ENCODE data around the gene RMND5A.
A peak's percentile ranks its signal among the peaks of the same experiment; 100 is the strongest.
"Not testable (repeated sequence)": the region's sequence is repeated elsewhere in the genome, so short reads cannot be mapped to it uniquely, and the experiment has no call there.

Gene RMND5A

DNA sequence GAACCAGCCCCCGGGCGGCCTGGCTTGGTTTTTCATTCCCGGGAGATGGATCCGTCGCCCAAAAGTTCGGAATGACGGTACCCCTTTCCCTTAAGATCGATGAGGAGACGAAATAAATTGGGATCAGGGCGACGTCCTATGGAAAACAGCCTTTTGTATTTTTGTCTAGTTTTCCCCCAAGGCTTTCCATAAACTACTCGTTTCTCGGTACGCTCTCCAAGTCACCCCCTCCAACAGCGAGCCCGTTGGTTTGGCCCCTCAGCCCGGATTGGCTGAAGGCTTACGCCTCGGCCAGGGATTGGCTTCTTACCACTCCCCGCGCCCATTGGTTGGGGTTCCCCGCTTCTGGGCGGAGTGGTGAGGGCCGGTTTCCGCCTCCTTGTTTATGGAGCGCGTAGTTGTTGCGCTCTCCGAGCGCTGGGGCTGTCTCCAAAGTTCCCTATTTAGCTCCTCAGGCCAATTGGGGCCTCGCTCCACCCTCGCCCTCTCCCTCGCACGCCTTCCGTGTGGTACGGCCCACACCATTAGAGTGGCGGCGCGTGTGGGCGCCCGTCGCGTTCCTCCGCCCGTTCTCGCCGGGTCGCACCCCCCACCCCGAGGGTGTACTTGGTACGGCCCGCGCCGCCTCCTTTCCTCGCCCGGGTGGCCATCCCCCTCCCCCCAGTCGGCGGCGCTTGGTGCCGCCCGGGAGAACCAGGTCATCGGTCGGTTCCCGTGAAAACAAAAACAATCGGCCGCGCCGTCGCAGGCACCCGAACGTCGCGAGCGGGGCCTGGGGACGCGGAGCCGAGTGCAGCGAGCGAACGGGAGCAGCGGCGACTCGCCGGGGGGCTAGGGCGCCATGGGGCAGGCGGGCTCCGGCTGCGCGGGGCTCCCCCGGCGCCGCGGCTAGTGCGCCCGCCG is at the start of gene RMND5A:
TSS of gene RMND5A (plus strand) at position 655 of the 903 bp plus-strand sequence. CDS start 377 bp downstream, outside the sequence.
- peak; percentile 27 for TF ChIP-seq POLR2A (IDR thresholded peaks at IDR 0.05; ENCODE audit: low read depth, low read length)
- peak; percentile 75 for FAIRE-seq
- DNase-seq (ENCODE audit: insufficient read length, low spot score): not testable (repeated sequence)

- FAIRE-seq (no peak), DNase-seq (ENCODE audit: insufficient read length, low spot score) (no peak)
- no peak for TF ChIP-seq POLR2A (IDR thresholded peaks at IDR 0.05; ENCODE audit: low read depth, low read length)
Measured at GRCh38 chr2:86671337-86671981, 48.6 kb upstream of the RMND5A start.

GRCh38 chr2:86672027-86672545 is 48.0 kb upstream of the RMND5A start:
- TF ChIP-seq POLR2A (IDR thresholded peaks at IDR 0.05; ENCODE audit: low read depth, low read length): no peak
- FAIRE-seq: no peak
- no peak for DNase-seq (ENCODE audit: insufficient read length, low spot score)

DNA sequence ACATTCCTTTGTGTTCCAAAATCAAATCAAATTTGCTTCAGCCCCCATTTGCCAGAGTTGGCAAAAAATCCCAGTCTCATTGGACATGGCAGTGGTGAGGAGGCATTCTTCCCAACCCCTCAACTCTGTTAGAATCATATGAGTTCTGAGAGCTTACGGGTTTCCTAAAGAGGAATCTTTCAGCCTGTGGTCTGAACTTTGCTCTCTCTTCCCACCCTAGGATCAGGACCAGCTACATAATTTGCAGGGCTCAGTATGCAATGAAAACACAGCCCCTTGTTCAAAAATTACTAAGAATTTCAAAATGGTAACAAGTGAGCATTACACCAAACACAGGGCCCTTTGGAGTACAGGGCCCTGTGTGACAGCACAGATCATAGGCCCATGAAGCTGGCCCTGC is 47.1 kb upstream of the RMND5A start:
- FAIRE-seq (no peak), DNase-seq (ENCODE audit: insufficient read length, low spot score) (no peak)
- TF ChIP-seq POLR2A (IDR thresholded peaks at IDR 0.05; ENCODE audit: low read depth, low read length): no peak

- DNase-seq (ENCODE audit: insufficient read length, low spot score): no peak
- no peak for TF ChIP-seq POLR2A (IDR thresholded peaks at IDR 0.05; ENCODE audit: low read depth, low read length)
- no peak for FAIRE-seq
Measured at GRCh38 chr2:86673986-86674670, 46.0 kb upstream of the RMND5A start.

- no peak for DNase-seq (ENCODE audit: insufficient read length, low spot score)
Measured at GRCh38 chr2:86675104-86675503, 45.0 kb upstream of the RMND5A start.

GRCh38 chr2:86675511-86676015 is 44.5 kb upstream of the RMND5A start:
- no peak for FAIRE-seq
- no peak for DNase-seq (ENCODE audit: insufficient read length, low spot score)
- no peak for TF ChIP-seq POLR2A (IDR thresholded peaks at IDR 0.05; ENCODE audit: low read depth, low read length)

More at GRCh38 chr2:86675104-86675503, 45.0 kb upstream of the RMND5A start:
- no peak for FAIRE-seq
- TF ChIP-seq POLR2A (IDR thresholded peaks at IDR 0.05; ENCODE audit: low read depth, low read length): no peak

GRCh38 chr2:86677816-86678215 is 42.3 kb upstream of the RMND5A start:
- TF ChIP-seq POLR2A (IDR thresholded peaks at IDR 0.05; ENCODE audit: low read depth, low read length): no peak
- FAIRE-seq (no peak), DNase-seq (ENCODE audit: insufficient read length, low spot score) (no peak)

DNA sequence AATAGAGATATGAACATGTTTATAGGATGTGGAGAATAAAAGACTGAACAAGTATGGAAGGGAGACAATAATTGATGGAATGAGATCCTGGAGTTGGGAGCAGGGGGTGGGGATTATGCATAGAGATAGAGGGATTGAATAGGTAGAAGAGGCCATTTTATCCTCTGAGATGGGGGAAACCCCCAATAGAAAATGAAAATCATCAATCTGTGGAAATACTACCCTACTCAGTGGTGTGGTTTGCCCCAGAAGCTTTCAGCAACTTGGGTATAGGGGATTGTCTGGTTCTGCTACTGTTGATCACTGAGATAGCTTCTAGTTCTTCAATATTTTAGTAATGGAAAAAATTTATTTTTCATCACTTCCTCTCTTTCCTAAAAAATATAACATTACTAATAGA is 41.1 kb upstream of the RMND5A start:
- no peak for TF ChIP-seq POLR2A (IDR thresholded peaks at IDR 0.05; ENCODE audit: low read depth, low read length)
- no peak for FAIRE-seq
- no peak for DNase-seq (ENCODE audit: insufficient read length, low spot score)

DNA sequence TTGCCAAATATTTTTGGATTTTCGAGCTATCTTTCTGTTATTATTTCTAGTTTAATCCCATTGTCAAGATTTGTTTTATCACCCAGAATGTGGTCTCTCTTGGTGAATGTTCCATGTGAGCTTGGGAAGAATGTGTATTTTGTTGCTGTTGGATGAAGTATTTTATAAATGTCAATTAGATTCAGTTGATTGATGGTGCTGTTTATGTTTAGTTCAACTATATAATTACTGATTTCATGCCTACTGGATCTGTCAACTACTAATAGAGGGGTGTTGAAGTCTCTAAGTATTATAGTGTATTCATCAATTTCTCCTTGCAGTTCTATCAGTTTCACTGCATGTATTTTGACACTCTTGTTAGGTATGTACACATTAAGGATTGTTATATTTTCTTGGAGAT is 34.7 kb upstream of the RMND5A start:
- FAIRE-seq (no peak), DNase-seq (ENCODE audit: insufficient read length, low spot score) (no peak)
- no peak for TF ChIP-seq POLR2A (IDR thresholded peaks at IDR 0.05; ENCODE audit: low read depth, low read length)

DNA sequence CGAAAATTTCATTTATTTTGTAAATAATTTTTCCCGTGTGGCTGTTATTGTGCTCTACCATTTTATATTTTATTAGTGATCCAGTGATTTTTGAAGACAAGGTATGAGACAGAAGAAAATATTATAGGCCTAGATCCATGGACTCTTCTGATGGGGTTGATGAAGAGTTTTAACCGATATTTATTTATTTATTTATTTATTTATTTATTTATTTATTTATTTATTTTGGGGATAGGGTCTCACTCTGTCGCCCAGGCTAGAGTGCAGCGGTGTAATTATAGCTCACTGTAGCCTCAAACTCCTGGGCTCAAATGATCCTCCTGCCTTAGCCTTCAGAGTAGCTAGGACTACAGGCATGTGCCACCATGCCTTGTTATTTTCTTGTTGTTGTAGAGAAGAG is 33.6 kb upstream of the RMND5A start:
- no peak for TF ChIP-seq POLR2A (IDR thresholded peaks at IDR 0.05; ENCODE audit: low read depth, low read length)
- DNase-seq (ENCODE audit: insufficient read length, low spot score) (no peak), FAIRE-seq (no peak)

DNA sequence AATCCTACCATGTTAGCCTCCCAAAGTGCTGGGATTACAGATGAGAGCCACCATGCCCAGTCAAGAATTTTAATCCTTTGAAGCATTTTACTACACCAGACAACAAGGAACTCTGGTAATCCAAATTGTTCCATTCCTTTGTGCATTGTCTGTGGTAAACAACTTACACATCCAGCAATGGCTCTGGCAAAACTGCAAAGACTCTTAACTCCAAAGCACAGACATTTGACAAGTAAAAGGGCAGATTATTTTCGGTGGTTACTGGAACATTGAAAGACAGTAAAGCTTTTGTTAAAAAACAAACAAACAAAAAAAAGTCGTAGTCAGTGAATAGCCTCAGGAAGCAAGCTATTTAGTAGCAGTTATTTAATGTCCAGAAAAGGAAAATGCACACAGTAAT is 33.2 kb upstream of the RMND5A start:
- no peak for DNase-seq (ENCODE audit: insufficient read length, low spot score)
- FAIRE-seq: no peak
- TF ChIP-seq POLR2A (IDR thresholded peaks at IDR 0.05; ENCODE audit: low read depth, low read length): no peak

DNA sequence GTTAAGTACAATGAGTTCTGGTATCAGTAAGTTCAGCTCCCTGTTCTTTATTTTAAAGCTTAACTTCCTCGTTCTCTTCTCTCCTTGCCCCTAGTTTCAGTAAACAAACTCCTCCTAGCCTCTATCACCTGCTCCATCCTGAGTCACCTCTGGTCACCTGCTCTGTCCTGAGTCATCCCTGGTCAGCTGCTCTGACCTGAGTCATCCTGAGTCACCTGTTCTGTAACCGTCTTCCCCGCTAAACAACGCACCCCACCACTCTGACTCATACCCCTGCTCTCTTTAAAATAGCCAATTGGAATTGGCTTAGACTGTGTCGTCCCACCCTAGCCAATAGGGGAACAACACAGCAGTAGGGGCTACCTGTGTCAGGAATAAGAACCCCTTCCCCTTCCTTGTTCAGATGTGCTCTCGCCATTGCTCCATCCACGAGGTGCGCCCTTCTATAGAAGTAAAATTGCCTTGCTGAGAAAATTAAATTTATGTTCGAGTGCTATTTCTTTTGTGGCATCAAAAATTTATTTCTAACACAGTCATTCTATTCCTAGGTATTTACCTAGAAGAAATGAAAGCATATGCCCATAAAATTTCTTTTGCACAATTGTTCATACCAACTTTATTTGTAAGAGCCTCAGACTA is 24.9 kb upstream of the RMND5A start:
- peak; percentile 36 for FAIRE-seq
- no peak for TF ChIP-seq POLR2A (IDR thresholded peaks at IDR 0.05; ENCODE audit: low read depth, low read length)
- no peak for DNase-seq (ENCODE audit: insufficient read length, low spot score)
